ENCODE measurements around the gene MYO9B. TPM values are rescaled to one million over a fixed set of nuclear protein-coding genes. Genes with fewer than 3 reads are reported as not detected.

The MYO9B gene
- total and polyA plus RNA-seq, 2 of the 13 experiments (the other 11 are each of a cell fraction or from before 2014, with no cell fraction given): 18.0 to 18.3 TPM

- POLR2A ChIA-PET: no interaction called here
- no peaks in the 10 kb centered on the region for H3K79me2 ChIP-seq (ENCODE audit: insufficient read depth, low read length)
- FAIRE-seq (no peak), DNase-seq (ENCODE audit: low spot score) (no peak), ATAC-seq (no peak; the same call in 1 of the 3 replicates)
- no peak within 1 kb of the TSS for H3K27ac ChIP-seq (ENCODE audit: extremely low read length, insufficient read depth, low read length)
- H3K4me1 ChIP-seq (ENCODE audit: insufficient read depth, low read length): no peaks in the 10 kb centered on the region
- H2AFZ ChIP-seq (ENCODE audit: low read length): no peak within 1 kb of the TSS
- BruUV-seq (replicated peaks): no TSS peak
- peaks cover 8 to 33% of the 10 kb centered on the region in 2 experiments for H3K27me3 ChIP-seq (ENCODE audit: control insufficient read depth in 1 of 2, insufficient read depth in 2 of 2, low read length in 2 of 2)
- no peaks in the 10 kb centered on the region for H3K36me3 ChIP-seq (replicated peaks in 1 of 2; ENCODE audit: control insufficient read depth in 1 of 2, insufficient read depth in 2 of 2, low read length in 2 of 2)
- CTCF ChIA-PET (ENCODE audit: low intra/inter-chr PET ratio, low total read pairs): no interaction called here
- no peak within 1 kb of the TSS for H3K9ac ChIP-seq (ENCODE audit: insufficient read depth, low read depth, low read length)
- intact Hi-C loops (cut with micrococcal nuclease; ENCODE audit: unreplicated experiment): no loop called here
- in situ Hi-C loops (cut with HindIII; ENCODE audit: extremely low pct_ligation_motif_present, low pct_unique_long_range_greater_than_20kb): no loop called here
- TF ChIP-seq SAFB2 (CRISPR knock-in tag; IDR thresholded peaks at IDR 0.05; ENCODE audit: borderline replicate concordance, low read depth) (no peak), ZNF24 (IDR thresholded peaks at IDR 0.05) (no peak), ZNF34 (CRISPR knock-in tag; IDR thresholded peaks at IDR 0.05; ENCODE audit: borderline replicate concordance) (no peak), NR2C2 (CRISPR knock-in tag; IDR thresholded peaks at IDR 0.05; ENCODE audit: borderline replicate concordance) (no peak), MTF2 (CRISPR knock-in tag; IDR thresholded peaks at IDR 0.05; ENCODE audit: borderline replicate concordance) (no peak), ZFP36L2 (CRISPR knock-in tag; IDR thresholded peaks at IDR 0.05) (no peak), GRHL1 (CRISPR knock-in tag; conservative IDR thresholded peaks at IDR 0.05) (no peak), CSRNP1 (CRISPR knock-in tag; IDR thresholded peaks at IDR 0.05) (no peak), ZNF629 (CRISPR knock-in tag; conservative IDR thresholded peaks at IDR 0.05) (no peak), FIP1L1 (IDR thresholded peaks at IDR 0.05; ENCODE audit: borderline replicate concordance, insufficient read depth, low read depth, low read length) (no peak), KAT7 (CRISPR knock-in tag; IDR thresholded peaks at IDR 0.05; ENCODE audit: borderline replicate concordance) (no peak), SP5 (CRISPR knock-in tag; IDR thresholded peaks at IDR 0.05; ENCODE audit: borderline replicate concordance, low read depth) (no peak), ZNF121 (CRISPR knock-in tag; IDR thresholded peaks at IDR 0.05) (no peak), ASH2L (IDR thresholded peaks at IDR 0.05; ENCODE audit: insufficient read length, low read depth, low read length) (no peak), SIX1 (CRISPR knock-in tag; IDR thresholded peaks at IDR 0.05; ENCODE audit: borderline replicate concordance) (no peak)
- no peaks in the 10 kb centered on the region for H3K9me3 ChIP-seq (ENCODE audit: low read length)
- no peak within 1 kb of the TSS; the same call in 1 of the 2 replicates for H3K4me2 ChIP-seq (ENCODE audit: low read depth, low read length)
- H3K4me3 ChIP-seq (replicated peaks in 1 of 3; ENCODE audit: insufficient read depth in 1 of 3, low read depth in 2 of 3, low read length in 3 of 3): no peak within 1 kb of the TSS; a peak in 1 of 6 replicates
- 16% methylated on average over 30 of the region's 67 CpGs for WGBS (ENCODE audit: low lambda C conversion rate)
- H4K20me1 ChIP-seq (ENCODE audit: insufficient read depth, low read length): no peaks in the 10 kb centered on the region
These were observed 48.7 kb upstream of the MYO9B start, which contains the start of gene CPAMD8 for GRCh38 chr19:17026706-17027534. TSS of gene CPAMD8 (minus strand) at chr19:17026810. CDS start at chr19:17026642, 168 bp downstream.
